ENCODE data around the gene SUPT16H. TPM values are rescaled to one million over a fixed set of nuclear protein-coding genes. Genes with fewer than 3 reads are reported as not detected.

Gene SUPT16H
- total and polyA plus RNA-seq, 2 of the 13 experiments (the other 11 are each of a cell fraction or from before 2014, with no cell fraction given): 77.5 to 230 TPM

GRCh38 chr14:21302013-21302835, 81.6 kb downstream of the SUPT16H start (continued):
- TF ChIP-seq SAFB2 (CRISPR knock-in tag; IDR thresholded peaks at IDR 0.05; ENCODE audit: borderline replicate concordance, low read depth) (no peak), ZNF12 (CRISPR knock-in tag; IDR thresholded peaks at IDR 0.05) (no peak), GMEB1 (CRISPR knock-in tag; IDR thresholded peaks at IDR 0.05; ENCODE audit: borderline replicate concordance) (no peak), ZNF343 (CRISPR knock-in tag; IDR thresholded peaks at IDR 0.05) (no peak), SCMH1 (CRISPR knock-in tag; IDR thresholded peaks at IDR 0.05; ENCODE audit: borderline replicate concordance) (no peak), FOXJ3 (CRISPR knock-in tag; IDR thresholded peaks at IDR 0.05; ENCODE audit: borderline replicate concordance) (no peak), ZNF18 (CRISPR knock-in tag; IDR thresholded peaks at IDR 0.05; ENCODE audit: insufficient replicate concordance) (no peak), FIP1L1 (IDR thresholded peaks at IDR 0.05; ENCODE audit: borderline replicate concordance, insufficient read depth, low read depth, low read length) (no peak), ZNF383 (CRISPR knock-in tag; IDR thresholded peaks at IDR 0.05; ENCODE audit: borderline replicate concordance) (no peak), ZNF609 (CRISPR knock-in tag; IDR thresholded peaks at IDR 0.05; ENCODE audit: borderline replicate concordance) (no peak), ZFP36 (IDR thresholded peaks at IDR 0.05; ENCODE audit: borderline replicate concordance, low read depth, low read length, partially characterized antibody) (no peak), ZNF616 (CRISPR knock-in tag; IDR thresholded peaks at IDR 0.05; ENCODE audit: low read depth) (no peak), ZNF367 (CRISPR knock-in tag; IDR thresholded peaks at IDR 0.05; ENCODE audit: borderline replicate concordance) (no peak), ZSCAN21 (CRISPR knock-in tag; IDR thresholded peaks at IDR 0.05; ENCODE audit: borderline replicate concordance) (peak; percentile 61; the same call in 1 of the 2 replicates), MNT (IDR thresholded peaks at IDR 0.05) (no peak), ZNF432 (CRISPR knock-in tag; IDR thresholded peaks at IDR 0.05; ENCODE audit: borderline replicate concordance) (no peak), SIX1 (CRISPR knock-in tag; IDR thresholded peaks at IDR 0.05; ENCODE audit: borderline replicate concordance) (no peak), ZNF232 (CRISPR knock-in tag; IDR thresholded peaks at IDR 0.05; ENCODE audit: borderline replicate concordance) (no peak)

Measured in HepG2 (cell line).